Measurements from ENCODE around the gene PLA2G6.

PLA2G6 gene

GRCh38 chr22:38212442-38212841 is 30.8 kb upstream of the PLA2G6 start:
- no peak for ATAC-seq (ENCODE audit: insufficient read depth, low read depth)
- TF ChIP-seq CTCF (IDR thresholded peaks at IDR 0.05; ENCODE audit: borderline replicate concordance, extremely low read depth, low read length, poor library complexity, severe bottlenecking) (no peak), EZH2 (IDR thresholded peaks at IDR 0.05; ENCODE audit: borderline replicate concordance, low read depth, low read length, severe bottlenecking) (no peak)
- peaks cover 6% of the 10 kb centered on the region; the same call in 1 of the 2 replicates for H4K20me1 ChIP-seq (ENCODE audit: insufficient read depth, low read length)

GRCh38 chr22:38211556-38211955 is 29.9 kb upstream of the PLA2G6 start:
- H3K4me3 ChIP-seq (ENCODE audit: low read depth in 1 of 2, low read length in 2 of 2): no peak overlapping the region
- no peak overlapping the region for H3K9ac ChIP-seq (ENCODE audit: low read depth, low read length)
- no peaks in the 10 kb centered on the region for H3K9me3 ChIP-seq (ENCODE audit: insufficient read depth, low read length, severe bottlenecking)
- TF ChIP-seq EZH2 (IDR thresholded peaks at IDR 0.05; ENCODE audit: borderline replicate concordance, low read depth, low read length, severe bottlenecking): no peak
- no peak for TF ChIP-seq CTCF (IDR thresholded peaks at IDR 0.05; ENCODE audit: borderline replicate concordance, extremely low read depth, low read length, poor library complexity, severe bottlenecking)
- H3K27me3 ChIP-seq (ENCODE audit: insufficient read depth, low read length, poor library complexity): no peaks in the 10 kb centered on the region
- no peaks in the 10 kb centered on the region for H3K79me2 ChIP-seq (ENCODE audit: insufficient read depth, low read length)
- no peaks in the 10 kb centered on the region; the same call in 1 of the 2 replicates for H3K36me3 ChIP-seq (ENCODE audit: insufficient read depth, low read length)
- H4K20me1 ChIP-seq (ENCODE audit: insufficient read depth, low read length): peaks cover 8% of the 10 kb centered on the region; the same call in 1 of the 2 replicates
- no peak overlapping the region for H3K27ac ChIP-seq (ENCODE audit: low read length)
- no peak overlapping the region for H2AFZ ChIP-seq (ENCODE audit: low read depth, low read length)
- ATAC-seq (ENCODE audit: insufficient read depth, low read depth) (no peak), DNase-seq (no peak)
- no peaks in the 10 kb centered on the region for H3K4me1 ChIP-seq (ENCODE audit: insufficient read depth, low read length)
- no peak overlapping the region for H3K4me2 ChIP-seq (ENCODE audit: insufficient read depth, low read length)

More at GRCh38 chr22:38212442-38212841, 30.8 kb upstream of the PLA2G6 start:
- Histone ChIP-seq H3K79me2 (ENCODE audit: insufficient read depth, low read length) (no peaks in the 10 kb centered on the region), H3K4me3 (ENCODE audit: low read depth in 1 of 2, low read length in 2 of 2) (no peak overlapping the region), H2AFZ (ENCODE audit: low read depth, low read length) (no peak overlapping the region), H3K36me3 (ENCODE audit: insufficient read depth, low read length) (no peaks in the 10 kb centered on the region; the same call in 1 of the 2 replicates), H3K27me3 (ENCODE audit: insufficient read depth, low read length, poor library complexity) (no peaks in the 10 kb centered on the region), H3K9me3 (ENCODE audit: insufficient read depth, low read length, severe bottlenecking) (no peaks in the 10 kb centered on the region), H3K9ac (ENCODE audit: low read depth, low read length) (no peak overlapping the region), H3K4me1 (ENCODE audit: insufficient read depth, low read length) (no peaks in the 10 kb centered on the region), H3K27ac (ENCODE audit: low read length) (no peak overlapping the region), H3K4me2 (ENCODE audit: insufficient read depth, low read length) (no peak overlapping the region)
- DNase-seq: no peak

- no peak for TF ChIP-seq EZH2 (IDR thresholded peaks at IDR 0.05; ENCODE audit: borderline replicate concordance, low read depth, low read length, severe bottlenecking)
- Histone ChIP-seq H3K36me3 (ENCODE audit: insufficient read depth, low read length) (no peaks in the 10 kb centered on the region), H3K27me3 (ENCODE audit: insufficient read depth, low read length, poor library complexity) (no peaks in the 10 kb centered on the region), H3K9me3 (ENCODE audit: insufficient read depth, low read length, severe bottlenecking) (no peaks in the 10 kb centered on the region), H3K9ac (ENCODE audit: low read depth, low read length) (no peak overlapping the region), H3K79me2 (ENCODE audit: insufficient read depth, low read length) (no peaks in the 10 kb centered on the region), H4K20me1 (ENCODE audit: insufficient read depth, low read length) (peaks cover 28% of the 10 kb centered on the region), H3K27ac (ENCODE audit: low read length) (no peak overlapping the region), H3K4me1 (ENCODE audit: insufficient read depth, low read length) (peaks cover 9% of the 10 kb centered on the region), H3K4me3 (ENCODE audit: low read depth in 1 of 2, low read length in 2 of 2) (no peak overlapping the region), H3K4me2 (ENCODE audit: insufficient read depth, low read length) (no peak overlapping the region), H2AFZ (ENCODE audit: low read depth, low read length) (no peak overlapping the region)
- no peak for DNase-seq
- ATAC-seq (ENCODE audit: insufficient read depth, low read depth): no peak
Measured at GRCh38 chr22:38208551-38208968, 26.9 kb upstream of the PLA2G6 start.

- H4K20me1 ChIP-seq (ENCODE audit: insufficient read depth, low read length): peaks cover 25% of the 10 kb centered on the region
- H2AFZ ChIP-seq (ENCODE audit: low read depth, low read length): no peak overlapping the region
- no peak overlapping the region for H3K4me2 ChIP-seq (ENCODE audit: insufficient read depth, low read length)
- peaks cover 15% of the 10 kb centered on the region for H3K4me1 ChIP-seq (ENCODE audit: insufficient read depth, low read length)
- peaks cover 2% of the 10 kb centered on the region for H3K27me3 ChIP-seq (ENCODE audit: insufficient read depth, low read length, poor library complexity)
- H3K27ac ChIP-seq (ENCODE audit: low read length): no peak overlapping the region
- ATAC-seq (ENCODE audit: insufficient read depth, low read depth) (no peak), DNase-seq (no peak)
- H3K9me3 ChIP-seq (ENCODE audit: insufficient read depth, low read length, severe bottlenecking): no peaks in the 10 kb centered on the region
- no peak for TF ChIP-seq CTCF (IDR thresholded peaks at IDR 0.05; ENCODE audit: borderline replicate concordance, extremely low read depth, low read length, poor library complexity, severe bottlenecking)
- no peak for TF ChIP-seq EZH2 (IDR thresholded peaks at IDR 0.05; ENCODE audit: borderline replicate concordance, low read depth, low read length, severe bottlenecking)
- no peaks in the 10 kb centered on the region for H3K79me2 ChIP-seq (ENCODE audit: insufficient read depth, low read length)
- H3K4me3 ChIP-seq (ENCODE audit: low read depth in 1 of 2, low read length in 2 of 2): no peak overlapping the region
- H3K36me3 ChIP-seq (ENCODE audit: insufficient read depth, low read length): no peaks in the 10 kb centered on the region
- H3K9ac ChIP-seq (ENCODE audit: low read depth, low read length): no peak overlapping the region
Measured at GRCh38 chr22:38207898-38208432, 26.3 kb upstream of the PLA2G6 start.
